AG04450 (cell line): ENCODE measurements around the gene PPP2R5C. TPM values are rescaled to one million over a fixed set of nuclear protein-coding genes. Genes with fewer than 3 reads are reported as not detected.

Source experiments
- CTCF ChIA-PET: fragments of 300-600, 350-600 bp; formaldehyde crosslinking; extraction: SDS; loops from one replicate; lab custom pipeline; 2022; ENCODE audit warnings: antibody characterized with exemption, inconsistent platforms; lab: Charles Lee
- POLR2A ChIA-PET: fragments of 350-600 bp; formaldehyde crosslinking; extraction: SDS; loops from one replicate; lab custom pipeline; 2021; ENCODE audit warnings: antibody characterized with exemption, inconsistent platforms; lab: Yijun Ruan, JAX
- DNase-seq: peaks from one replicate; pipeline ENCODE4 v3.0.0-alpha.2; 2011; ENCODE audit warnings: low read depth, low spot score
- H3K27ac ChIP-seq: one replicate; pipeline ENCODE4 v1.5.1; 2012; ENCODE audit warnings: low read depth, low read length, control low read depth
- H3K27me3 ChIP-seq: one replicate; pipeline ENCODE4 v1.6.0; 2012; ENCODE audit warnings: low read length; ENCODE audit not compliant: control insufficient read depth, insufficient read depth
- H3K4me3 ChIP-seq: 2 replicates; pipeline ENCODE4 v1.5.1; 2011; ENCODE audit warnings: mild to moderate bottlenecking, low read depth, low read length, control low read depth
- H3K9me3 ChIP-seq: 2 replicates; pipeline ENCODE4 v1.5.1; 2012; ENCODE audit warnings: low read length; ENCODE audit not compliant: control insufficient read depth, insufficient read depth
- polyA plus RNA-seq: library from polyadenylated mRNA; depleted of rRNA; stranded (reverse); fragments of >200 nt; gene quantifications from 2 replicates; pipeline ENCODE4 v1.2.3, GENCODE V29; 2011
- TF ChIP-seq, protein P1 (sequence below): IDR thresholded peaks from 2 replicates; pipeline ENCODE4 v1.5.1; 2011; ENCODE audit warnings: low read depth, low read length, control low read depth, inconsistent platforms

The PPP2R5C gene
- polyA plus RNA-seq, 1 experiment, result 140 TPM

DNA sequence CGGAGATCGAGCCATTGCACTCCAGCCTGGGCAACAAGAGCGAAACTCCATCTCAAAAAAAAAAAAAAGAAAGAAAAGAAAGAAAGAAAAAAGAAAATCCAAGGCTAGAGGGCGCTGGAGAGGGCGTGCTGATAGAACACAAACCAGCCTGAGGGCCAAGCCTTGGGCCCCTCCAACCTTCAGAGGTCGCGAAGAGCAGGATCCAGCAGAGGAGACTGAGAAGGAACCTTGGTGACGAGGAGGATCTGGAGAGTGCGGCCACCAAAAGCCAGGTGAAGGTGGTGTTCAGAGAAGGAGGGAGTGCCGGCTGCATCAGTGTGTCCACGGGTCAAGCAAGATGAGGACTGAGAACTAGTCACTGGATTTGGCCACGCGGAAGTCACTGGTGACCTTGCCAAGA lies 198.7 kb downstream of the PPP2R5C start:
- H3K27ac ChIP-seq, result no peak overlapping the region
- DNase-seq, result no peak
- H3K9me3 ChIP-seq, result no peaks in the 10 kb centered on the region; the same call in 1 of the 2 replicates
- H3K4me3 ChIP-seq, result no peak overlapping the region
- no peaks in the 10 kb centered on the region for H3K27me3 ChIP-seq
- POLR2A ChIA-PET, result no interaction called here
- CTCF ChIA-PET, result interaction anchor here (0.6 to 3.5 kb wide), 24 partner anchors 12 to 1605 kb away, joined by 3 to 38 read pairs (median 6); partner anchors contain the start of gene MOK
- TF ChIP-seq, protein P1, sequence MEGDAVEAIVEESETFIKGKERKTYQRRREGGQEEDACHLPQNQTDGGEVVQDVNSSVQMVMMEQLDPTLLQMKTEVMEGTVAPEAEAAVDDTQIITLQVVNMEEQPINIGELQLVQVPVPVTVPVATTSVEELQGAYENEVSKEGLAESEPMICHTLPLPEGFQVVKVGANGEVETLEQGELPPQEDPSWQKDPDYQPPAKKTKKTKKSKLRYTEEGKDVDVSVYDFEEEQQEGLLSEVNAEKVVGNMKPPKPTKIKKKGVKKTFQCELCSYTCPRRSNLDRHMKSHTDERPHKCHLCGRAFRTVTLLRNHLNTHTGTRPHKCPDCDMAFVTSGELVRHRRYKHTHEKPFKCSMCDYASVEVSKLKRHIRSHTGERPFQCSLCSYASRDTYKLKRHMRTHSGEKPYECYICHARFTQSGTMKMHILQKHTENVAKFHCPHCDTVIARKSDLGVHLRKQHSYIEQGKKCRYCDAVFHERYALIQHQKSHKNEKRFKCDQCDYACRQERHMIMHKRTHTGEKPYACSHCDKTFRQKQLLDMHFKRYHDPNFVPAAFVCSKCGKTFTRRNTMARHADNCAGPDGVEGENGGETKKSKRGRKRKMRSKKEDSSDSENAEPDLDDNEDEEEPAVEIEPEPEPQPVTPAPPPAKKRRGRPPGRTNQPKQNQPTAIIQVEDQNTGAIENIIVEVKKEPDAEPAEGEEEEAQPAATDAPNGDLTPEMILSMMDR, result peak; percentile 57

DNA sequence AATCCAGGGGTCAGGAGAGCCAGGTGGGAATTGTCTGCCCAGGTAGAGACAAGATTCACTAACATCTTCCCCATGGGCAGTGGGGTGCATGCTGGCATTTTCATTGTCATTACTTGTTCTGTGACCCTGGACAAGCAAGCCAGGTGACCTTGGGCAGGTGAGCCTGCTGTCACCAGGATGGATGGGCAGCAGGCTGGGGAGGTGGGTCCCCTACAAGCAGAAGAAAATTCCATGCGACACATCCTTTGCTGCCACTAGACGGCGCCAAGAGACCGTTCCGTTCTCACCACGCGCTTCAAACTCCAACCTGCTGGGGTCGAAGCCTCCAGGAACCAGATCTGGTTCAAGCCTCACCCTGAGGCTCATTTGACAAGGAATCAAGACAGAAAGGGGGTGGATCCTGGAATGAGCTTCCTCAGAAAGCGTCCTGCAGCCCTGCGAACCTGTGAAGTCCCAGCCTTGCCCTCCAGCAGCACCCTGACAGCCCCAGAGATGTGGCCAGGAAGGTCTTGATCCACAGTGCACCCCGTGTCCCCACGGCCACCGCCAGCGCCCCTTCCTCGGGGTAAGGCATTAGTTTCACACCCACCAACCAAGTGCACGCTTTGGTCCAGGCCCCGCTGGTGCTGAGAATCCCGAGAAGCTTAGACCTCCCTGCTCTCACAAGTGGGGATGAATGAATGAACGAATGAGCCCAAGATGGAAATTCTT lies 199.7 kb downstream of the PPP2R5C start:
- DNase-seq, result peak; percentile 50
- no peaks in the 10 kb centered on the region; the same call in 1 of the 2 replicates for H3K9me3 ChIP-seq
- POLR2A ChIA-PET, result no interaction called here
- no peak overlapping the region for H3K27ac ChIP-seq
- TF ChIP-seq, protein P1, result peak; percentile 91
- CTCF ChIA-PET, result interaction anchor here (0.6 to 3.5 kb wide), 39 partner anchors 9 to 364 kb away, joined by 3 to 38 read pairs (median 4); partner anchors contain the start of genes HSP90AA1, MOK and ZNF839
- H3K4me3 ChIP-seq, result no peak overlapping the region
- no peaks in the 10 kb centered on the region for H3K27me3 ChIP-seq

DNA sequence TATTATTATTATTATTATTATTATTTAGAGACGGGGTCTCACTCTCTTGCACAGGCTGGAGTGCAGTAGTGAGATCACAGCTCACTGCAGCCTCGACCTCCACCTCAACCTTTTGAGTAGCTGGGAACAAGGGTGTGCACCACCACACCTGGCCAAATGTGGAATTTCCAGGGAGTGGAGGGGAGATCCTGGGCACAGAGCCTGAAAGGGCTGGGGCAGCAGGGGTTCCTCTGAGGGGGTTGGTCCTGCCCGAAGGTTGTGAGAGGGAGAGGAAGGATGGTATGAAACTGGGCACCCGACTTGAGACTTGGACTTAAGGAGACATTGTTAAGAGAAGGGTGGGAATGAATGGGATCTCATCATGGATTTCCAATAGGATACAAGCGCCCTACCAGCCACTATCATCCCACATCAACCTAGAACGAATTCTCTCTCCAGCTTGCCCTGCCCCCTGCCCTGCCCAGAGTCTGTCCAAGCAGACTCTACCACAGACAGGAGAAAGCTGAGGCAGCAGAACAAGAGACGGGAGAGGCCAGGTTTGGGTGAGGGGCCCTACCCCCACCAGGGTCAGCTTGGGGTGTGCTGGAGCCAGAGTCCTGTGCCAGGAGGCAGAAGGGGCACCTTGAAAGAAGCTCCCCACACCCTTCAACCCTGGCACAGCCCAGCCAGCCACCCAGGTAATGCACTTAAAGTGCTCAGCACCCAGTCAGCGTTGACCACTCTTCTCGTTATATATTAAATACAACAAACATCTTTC lies 200.4 kb downstream of the PPP2R5C start:
- no peaks in the 10 kb centered on the region; the same call in 1 of the 2 replicates for H3K9me3 ChIP-seq
- H3K4me3 ChIP-seq, result no peak overlapping the region
- TF ChIP-seq, protein P1, result no peak
- DNase-seq, result no peak
- no peaks in the 10 kb centered on the region for H3K27me3 ChIP-seq
- CTCF ChIA-PET, result interaction anchor here (0.5 to 3.5 kb wide), 40 partner anchors 10 to 875 kb away, joined by 3 to 38 read pairs (median 4); partner anchors contain the start of genes HSP90AA1, MOK and ZNF839
- H3K27ac ChIP-seq, result peak overlapping the region; percentile 77
- POLR2A ChIA-PET, result no interaction called here

DNA sequence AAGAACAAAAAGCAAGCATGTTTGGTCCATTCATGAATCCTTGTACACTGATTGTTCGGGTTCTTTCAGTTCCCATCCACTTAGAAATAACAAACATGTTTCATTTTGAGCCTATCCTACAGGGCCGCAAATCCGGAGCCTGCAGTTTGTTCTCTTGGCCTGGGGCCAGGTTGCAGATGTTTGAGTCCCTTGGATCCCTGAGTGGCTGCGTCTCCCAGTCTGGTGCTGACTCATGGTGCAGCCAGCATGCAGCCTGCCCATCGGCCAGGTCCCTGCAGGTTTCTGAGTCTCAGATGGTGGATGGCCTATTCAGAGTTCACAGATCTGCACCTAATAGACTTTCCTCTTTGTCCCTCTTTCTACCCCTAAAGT lies 201.0 kb downstream of the PPP2R5C start:
- peak overlapping the region; percentile 77 for H3K27ac ChIP-seq
- TF ChIP-seq, protein P1, result no peak
- POLR2A ChIA-PET, result no interaction called here
- H3K4me3 ChIP-seq, result no peak overlapping the region
- DNase-seq, result peak; percentile 74
- no peaks in the 10 kb centered on the region for H3K27me3 ChIP-seq
- CTCF ChIA-PET, result interaction anchor here (0.7 to 3.5 kb wide), 6 partner anchors 10 to 354 kb away, joined by 3 to 38 read pairs (median 20); no protein-coding TSS in a partner anchor
- H3K9me3 ChIP-seq, result no peaks in the 10 kb centered on the region; the same call in 1 of the 2 replicates
